CD14-positive monocyte (primary cell): Measurements from ENCODE around the gene RAF1. TPM values are rescaled to one million over a fixed set of nuclear protein-coding genes. Genes with fewer than 3 reads are reported as not detected.

Experiments used
- DNase-seq, 3 donors: peaks; one replicate each; pipeline ENCODE4 v3.0.0-alpha.2; 2011 to 2022
- H2AFZ ChIP-seq: 2 replicates; pipeline ENCODE4 v1.6.0; 2012; ENCODE audit warnings: mild to moderate bottlenecking, low read depth, low read length, inconsistent platforms; ENCODE audit not compliant: insufficient read depth, poor library complexity, severe bottlenecking
- H3K27ac ChIP-seq, 2 donors: 1 replicate in 1 of 2; 2 replicates in 1 of 2; pipeline ENCODE4 v1.5.1; 2012 to 2013; ENCODE audit warnings: low read length in 2 of 2, control low read depth in 1 of 2, inconsistent platforms in 1 of 2, low read depth in 1 of 2, mild to moderate bottlenecking in 1 of 2
- H3K27me3 ChIP-seq, 2 donors: one replicate each; pipeline versions ENCODE4 v1.6.0 to v1.6.1; 2011 to 2013; ENCODE audit warnings: low read length in 2 of 2; ENCODE audit not compliant: control insufficient read depth in 2 of 2, insufficient read depth in 2 of 2
- H3K36me3 ChIP-seq, 2 donors: replicated peaks in 1 of 2; 1 replicate in 1 of 2; 2 replicates in 1 of 2; pipeline versions ENCODE4 v1.5.1 to v1.6.1; 2012 to 2013; ENCODE audit warnings: low read length in 2 of 2, control low read depth in 1 of 2, inconsistent platforms in 1 of 2, mild to moderate bottlenecking in 1 of 2; ENCODE audit not compliant: insufficient read depth in 2 of 2, control insufficient read depth in 1 of 2
- H3K4me1 ChIP-seq, 2 donors: 1 replicate in 1 of 2; 2 replicates in 1 of 2; pipeline versions ENCODE4 v1.5.1 to v1.6.1; 2012 to 2013; ENCODE audit warnings: low read length in 2 of 2, control low read depth in 1 of 2, inconsistent platforms in 1 of 2, mild to moderate bottlenecking in 1 of 2, moderate library complexity in 1 of 2; ENCODE audit not compliant: insufficient read depth in 2 of 2, control insufficient read depth in 1 of 2
- H3K4me2 ChIP-seq: replicated peaks from 2 replicates; pipeline ENCODE3; 2012; ENCODE audit warnings: low read length, moderate library complexity, mild to moderate bottlenecking; ENCODE audit not compliant: poor library complexity, severe bottlenecking; ENCODE audit errors: extremely low read depth
- H3K4me3 ChIP-seq, 3 experiments: fragments of 200-600 bp in 1 of 3; sonication (generic) in 1 of 3; replicated peaks in 1 of 3; 1 replicate in 2 of 3; 2 replicates in 1 of 3; pipeline ENCODE4 v1.5.1; 2011 to 2013; ENCODE audit warnings: low read length in 3 of 3, mild to moderate bottlenecking in 3 of 3, control low read depth in 2 of 3, low read depth in 2 of 3, inconsistent platforms in 1 of 3, moderate library complexity in 1 of 3
- H3K79me2 ChIP-seq: 2 replicates; pipeline ENCODE4 v1.6.0; 2012; ENCODE audit warnings: mild to moderate bottlenecking, control low read depth, inconsistent platforms, low read length, moderate library complexity; ENCODE audit not compliant: insufficient read depth
- H3K9ac ChIP-seq: 2 replicates; pipeline ENCODE4 v1.6.0; 2017; ENCODE audit warnings: low read length, mild to moderate bottlenecking; ENCODE audit not compliant: insufficient read depth, poor library complexity, severe bottlenecking
- H3K9me3 ChIP-seq, 2 donors: replicated peaks in 1 of 2; 1 replicate in 1 of 2; 2 replicates in 1 of 2; pipeline versions ENCODE4 v1.5.1 to v1.6.1; 2012 to 2013; ENCODE audit warnings: low read length in 2 of 2, control low read depth in 1 of 2; ENCODE audit not compliant: control insufficient read depth in 1 of 2, insufficient read depth in 1 of 2
- H4K20me1 ChIP-seq: 2 replicates; pipeline ENCODE4 v1.6.0; 2012; ENCODE audit warnings: mild to moderate bottlenecking, low read length, control low read depth, moderate library complexity; ENCODE audit not compliant: insufficient read depth
- H3K27ac Mint-ChIP-seq, 7 donors: one replicate each; pipeline ENCODE4 v1.8.0; 2020; ENCODE audit warnings: mild to moderate bottlenecking in 7 of 7, mixed read lengths in 7 of 7, moderate library complexity in 6 of 7, inconsistent platforms in 2 of 7
- H3K27me3 Mint-ChIP-seq, 3 donors: one replicate each; pipeline ENCODE4 v1.8.0; 2021 to 2022; ENCODE audit warnings: low read depth in 3 of 3, mild to moderate bottlenecking in 3 of 3, mixed read lengths in 3 of 3, moderate library complexity in 3 of 3, inconsistent platforms in 1 of 3
- H3K36me3 Mint-ChIP-seq, 2 donors: one replicate each; pipeline ENCODE4 v1.8.0; 2020; ENCODE audit warnings: mixed read lengths in 2 of 2, inconsistent platforms in 1 of 2, mild to moderate bottlenecking in 1 of 2
- H3K4me1 Mint-ChIP-seq: one replicate; pipeline ENCODE4 v1.8.0; 2020; ENCODE audit warnings: mild to moderate bottlenecking, mixed read lengths
- H3K4me3 Mint-ChIP-seq, 2 donors: one replicate each; pipeline ENCODE4 v1.8.0; 2020; ENCODE audit warnings: mild to moderate bottlenecking in 2 of 2, mixed read lengths in 2 of 2, moderate library complexity in 1 of 2
- H3K9me3 Mint-ChIP-seq, 7 donors: one replicate each; pipeline ENCODE4 v1.8.0; 2020 to 2022; ENCODE audit warnings: mixed read lengths in 7 of 7, mild to moderate bottlenecking in 6 of 7, moderate library complexity in 6 of 7, inconsistent platforms in 2 of 7
- WGBS: methylation state at CpG from one replicate; pipeline ENCODE4 v1.1.5; 2013; ENCODE audit warnings: missing lambda C conversion rate; ENCODE audit not compliant: insufficient coverage; 5-methylcytosine and 5-hydroxymethylcytosine counted together
- intact Hi-C, 2 donors: fragments of 100-400 bp; cut with micrococcal nuclease; formaldehyde crosslinking; loops; one replicate each; pipeline versions ENCODE4 v1.15.0 to v1.15.1; 2023
- polyA plus RNA-seq, 3 donors: library from polyadenylated mRNA; depleted of rRNA in 1 of 3; unstranded in 2 of 3; stranded (reverse) in 1 of 3; fragments of 300-500 nt in 2 of 3; fragments of >200 nt in 1 of 3; fragmentation: Illumina TruSeq in 2 of 3; gene quantifications; 1 replicate in 2 of 3; 2 replicates in 1 of 3; pipeline ENCODE4 v1.2.3, GENCODE V29; 2012 to 2021
- TF ChIP-seq, protein P1 (sequence below): fragments of 200-600 bp; IDR thresholded peaks from one replicate; pipeline ENCODE4 v1.8.0; 2022; ENCODE audit warnings: antibody characterized with exemption, mild to moderate bottlenecking

The RAF1 gene
- polyA plus RNA-seq, 3 donors = 73.0 to 181 (median 79.5) TPM

DNA sequence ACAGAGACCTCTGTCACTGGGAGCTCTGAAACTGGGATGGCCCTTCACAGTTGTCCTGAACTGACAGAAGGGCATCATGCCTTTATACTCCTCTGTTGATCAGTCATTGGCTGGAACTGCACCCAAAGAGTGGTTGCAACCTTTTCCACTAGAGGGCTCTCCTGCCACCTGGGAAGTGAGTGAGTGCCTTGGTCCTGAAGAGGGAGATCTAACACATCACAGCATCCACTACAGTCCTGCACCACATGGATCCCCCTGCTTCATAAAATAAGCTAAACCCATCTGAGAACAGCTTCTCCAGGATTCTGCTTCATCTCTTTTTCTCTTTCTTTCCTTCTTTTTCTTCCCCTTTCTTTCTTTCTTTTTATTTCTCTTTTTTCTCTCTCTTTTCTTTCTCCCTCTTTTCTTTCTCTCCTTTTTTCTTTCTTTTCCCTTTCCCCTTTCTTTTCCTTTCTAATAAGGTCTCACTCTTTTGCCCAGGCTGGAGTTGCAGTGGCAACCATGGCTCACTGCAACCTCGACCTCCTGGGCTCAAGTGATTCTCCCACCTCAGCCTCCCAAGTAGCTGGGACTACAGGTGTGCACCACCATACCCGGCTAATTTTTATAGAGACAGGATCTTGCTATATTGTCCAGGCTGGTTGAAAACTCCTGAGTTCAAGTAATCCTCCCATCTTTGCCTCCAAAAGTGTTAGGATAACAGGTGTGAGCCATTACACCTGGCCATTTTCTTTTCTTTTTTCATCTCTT lies 42.8 kb upstream of the RAF1 start:
- H4K20me1 ChIP-seq = no peaks in the 10 kb centered on the region
- no peak overlapping the region for H3K4me2 ChIP-seq
- Mint-ChIP-seq H3K4me1 (peaks cover 29% of the 10 kb centered on the region), H3K36me3 (no peaks in the 10 kb centered on the region), H3K4me3 (peak overlapping the region in 1 of 2 donors; percentile 19), H3K27ac (peak overlapping the region in 1 of 7 donors; percentile 73), H3K27me3 (peaks cover 6 to 15% (median 10%) of the 10 kb centered on the region in 3 donors), H3K9me3 (peaks cover 0 to 3% (median 0%) of the 10 kb centered on the region in 7 donors)
- no peak overlapping the region for H3K9ac ChIP-seq
- TF ChIP-seq, protein P1, sequence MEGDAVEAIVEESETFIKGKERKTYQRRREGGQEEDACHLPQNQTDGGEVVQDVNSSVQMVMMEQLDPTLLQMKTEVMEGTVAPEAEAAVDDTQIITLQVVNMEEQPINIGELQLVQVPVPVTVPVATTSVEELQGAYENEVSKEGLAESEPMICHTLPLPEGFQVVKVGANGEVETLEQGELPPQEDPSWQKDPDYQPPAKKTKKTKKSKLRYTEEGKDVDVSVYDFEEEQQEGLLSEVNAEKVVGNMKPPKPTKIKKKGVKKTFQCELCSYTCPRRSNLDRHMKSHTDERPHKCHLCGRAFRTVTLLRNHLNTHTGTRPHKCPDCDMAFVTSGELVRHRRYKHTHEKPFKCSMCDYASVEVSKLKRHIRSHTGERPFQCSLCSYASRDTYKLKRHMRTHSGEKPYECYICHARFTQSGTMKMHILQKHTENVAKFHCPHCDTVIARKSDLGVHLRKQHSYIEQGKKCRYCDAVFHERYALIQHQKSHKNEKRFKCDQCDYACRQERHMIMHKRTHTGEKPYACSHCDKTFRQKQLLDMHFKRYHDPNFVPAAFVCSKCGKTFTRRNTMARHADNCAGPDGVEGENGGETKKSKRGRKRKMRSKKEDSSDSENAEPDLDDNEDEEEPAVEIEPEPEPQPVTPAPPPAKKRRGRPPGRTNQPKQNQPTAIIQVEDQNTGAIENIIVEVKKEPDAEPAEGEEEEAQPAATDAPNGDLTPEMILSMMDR = peak; percentile 86
- H3K4me1 ChIP-seq = peaks cover 10 to 12% of the 10 kb centered on the region in 2 donors
- H3K27ac ChIP-seq = no peak overlapping the region
- H3K36me3 ChIP-seq = no peaks in the 10 kb centered on the region
- H3K9me3 ChIP-seq = no peaks in the 10 kb centered on the region
- no peak overlapping the region for H3K4me3 ChIP-seq
- H3K79me2 ChIP-seq = no peaks in the 10 kb centered on the region
- peak; percentile 70 to 78 (median 78) for DNase-seq
- WGBS = no CpG with 5 or more reads among the region's 2 CpGs
- no peak overlapping the region for H2AFZ ChIP-seq
- no peaks in the 10 kb centered on the region for H3K27me3 ChIP-seq
- intact Hi-C loops = loop anchor here in 1 of 2 donors (5.0 kb wide), 1 partner anchor 59 kb away; no protein-coding TSS in a partner anchor

DNA sequence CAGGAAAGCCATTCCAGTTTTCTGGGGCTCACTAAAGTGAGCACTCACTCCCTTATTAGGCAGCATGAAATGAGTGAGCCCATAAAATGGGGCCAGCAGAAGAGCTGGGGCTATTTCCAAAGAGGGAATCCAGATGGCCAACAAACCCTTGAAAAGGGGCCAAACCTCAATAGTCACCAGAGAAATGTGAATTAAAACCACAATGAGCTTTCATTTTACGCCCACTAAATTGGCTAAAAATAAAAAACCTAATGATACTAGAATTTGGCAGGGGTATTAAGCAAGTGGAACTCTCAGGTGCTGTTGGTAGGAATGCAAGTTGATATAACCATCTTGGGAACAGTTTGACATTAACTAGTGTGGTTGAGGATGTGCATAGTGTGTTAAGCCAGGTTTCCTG lies 42.1 kb upstream of the RAF1 start:
- peaks cover 29% of the 10 kb centered on the region for H3K4me1 Mint-ChIP-seq
- no peak for DNase-seq
- no peak overlapping the region for H3K27ac Mint-ChIP-seq
- no peaks in the 10 kb centered on the region for H3K79me2 ChIP-seq
- TF ChIP-seq, protein P1 = no peak
- peaks cover 6 to 12% (median 10%) of the 10 kb centered on the region in 3 donors for H3K27me3 Mint-ChIP-seq
- H3K9me3 ChIP-seq = no peaks in the 10 kb centered on the region
- no peaks in the 10 kb centered on the region for H3K27me3 ChIP-seq
- H4K20me1 ChIP-seq = no peaks in the 10 kb centered on the region
- H3K9me3 Mint-ChIP-seq = peaks cover 0 to 3% (median 0%) of the 10 kb centered on the region in 7 donors
- no peak overlapping the region for H3K27ac ChIP-seq
- H3K4me3 Mint-ChIP-seq = no peak overlapping the region
- no peak overlapping the region for H3K4me3 ChIP-seq
- intact Hi-C loops = loop anchor here in 1 of 2 donors (5.0 kb wide), 1 partner anchor 59 kb away; no protein-coding TSS in a partner anchor
- H3K4me1 ChIP-seq = peaks cover 10 to 12% of the 10 kb centered on the region in 2 donors
- no peaks in the 10 kb centered on the region for H3K36me3 ChIP-seq
- H3K4me2 ChIP-seq = no peak overlapping the region
- no peaks in the 10 kb centered on the region for H3K36me3 Mint-ChIP-seq
- no peak overlapping the region for H3K9ac ChIP-seq
- no CpG with 5 or more reads among the region's 1 CpG for WGBS
- no peak overlapping the region for H2AFZ ChIP-seq
